Measurements from ENCODE around the gene SHMT2. TPM values are rescaled to one million over a fixed set of nuclear protein-coding genes. Genes with fewer than 3 reads are reported as not detected.

SHMT2 gene
- total and polyA plus RNA-seq, 2 experiments from 2014 or later: 125 to 387 TPM

- TF ChIP-seq POLR2AphosphoS5 (IDR thresholded peaks at IDR 0.05; ENCODE audit: low read depth) (no peak), JUNB (IDR thresholded peaks at IDR 0.05; ENCODE audit: unreplicated experiment) (no peak)
Measured at GRCh38 chr12:57248934-57249742, 19.6 kb downstream of the SHMT2 start (continued).

- Mint-ChIP-seq H3K4me1 (peaks cover 37% of the 10 kb centered on the region), H3K27me3 (ENCODE audit: insufficient read depth, low read depth, poor library complexity) (peaks cover 12% of the 10 kb centered on the region)
- H3K27ac ChIP-seq (ENCODE audit: low read depth): no peak overlapping the region
Measured at GRCh38 chr12:57250541-57250940, 21.0 kb downstream of the SHMT2 start.

GRCh38 chr12:57250956-57251355, 21.4 kb downstream of the SHMT2 start, which contains the start of gene STAC3:
Gene STAC3, minus strand, starts transcription at chr12:57251187. Its CDS starts 1,551 bp downstream, at chr12:57249636.
- Mint-ChIP-seq H3K27ac (no peak within 1 kb of the TSS), H3K9me3 (no peaks in the 10 kb centered on the region), H3K27me3 (ENCODE audit: insufficient read depth, low read depth, poor library complexity) (peaks cover 12% of the 10 kb centered on the region), H3K4me1 (peaks cover 37% of the 10 kb centered on the region), H3K36me3 (ENCODE audit: low read depth) (no peaks in the 10 kb centered on the region), H3K4me3 (no peak within 1 kb of the TSS)
- Histone ChIP-seq H3K79me2 (replicated peaks; ENCODE audit: insufficient read depth) (no peaks in the 10 kb centered on the region), H3K9me2 (ENCODE audit: insufficient read depth) (no peaks in the 10 kb centered on the region), H3F3A (replicated peaks; ENCODE audit: low read depth) (peaks cover 4% of the 10 kb centered on the region), H3K27me3 (ENCODE audit: insufficient read depth) (no peaks in the 10 kb centered on the region), H3K36me3 (ENCODE audit: insufficient read depth) (no peaks in the 10 kb centered on the region), H4K20me1 (replicated peaks; ENCODE audit: insufficient read depth) (no peaks in the 10 kb centered on the region), H3K4me2 (peak within 1 kb of the TSS; percentile 70), H3K27ac (ENCODE audit: low read depth) (no peak within 1 kb of the TSS), H2AFZ (no peak within 1 kb of the TSS), H3K4me3 (no peak within 1 kb of the TSS), H3K4me1 (ENCODE audit: insufficient read depth) (peaks cover 36% of the 10 kb centered on the region)
- no peak for TF ChIP-seq CREB1 (CRISPR knock-in tag; IDR thresholded peaks at IDR 0.05; ENCODE audit: low read depth)
- TF ChIP-seq JUNB (IDR thresholded peaks at IDR 0.05; ENCODE audit: unreplicated experiment): no peak
- no peak for TF ChIP-seq CTCF (conservative IDR thresholded peaks at IDR 0.05; ENCODE audit: low read depth in 2 of 2)
- no peak for TF ChIP-seq ZNF114 (CRISPR knock-in tag; IDR thresholded peaks at IDR 0.05)
- no peak for TF ChIP-seq NANOG (IDR thresholded peaks at IDR 0.05; ENCODE audit: borderline replicate concordance)
- TF ChIP-seq STAT1 (IDR thresholded peaks at IDR 0.05; ENCODE audit: unreplicated experiment): no peak
- TF ChIP-seq REST (IDR thresholded peaks at IDR 0.05; ENCODE audit: unreplicated experiment): no peak
- ATAC-seq (peak; percentile 37), DNase-seq (ENCODE audit: low spot score) (peak; percentile 35)

More at GRCh38 chr12:57250541-57250940, 21.0 kb downstream of the SHMT2 start:
- peak overlapping the region; percentile 70 for H3K4me2 ChIP-seq
- H3K9me2 ChIP-seq (ENCODE audit: insufficient read depth): no peaks in the 10 kb centered on the region
- H3K36me3 Mint-ChIP-seq (ENCODE audit: low read depth): no peaks in the 10 kb centered on the region
- no peak overlapping the region for H3K27ac Mint-ChIP-seq
- H3K27me3 ChIP-seq (ENCODE audit: insufficient read depth): no peaks in the 10 kb centered on the region
- DNase-seq (ENCODE audit: low spot score) (no peak), ATAC-seq (no peak)
- H3K36me3 ChIP-seq (ENCODE audit: insufficient read depth): no peaks in the 10 kb centered on the region
- H3F3A ChIP-seq (replicated peaks; ENCODE audit: low read depth): peaks cover 4% of the 10 kb centered on the region
- H4K20me1 ChIP-seq (replicated peaks; ENCODE audit: insufficient read depth): no peaks in the 10 kb centered on the region
- no peaks in the 10 kb centered on the region for H3K79me2 ChIP-seq (replicated peaks; ENCODE audit: insufficient read depth)
- TF ChIP-seq STAT1 (IDR thresholded peaks at IDR 0.05; ENCODE audit: unreplicated experiment) (no peak), REST (IDR thresholded peaks at IDR 0.05; ENCODE audit: unreplicated experiment) (no peak), EZH2phosphoT487 (IDR thresholded peaks at IDR 0.05; ENCODE audit: unreplicated experiment) (no peak), EZH2 (IDR thresholded peaks at IDR 0.05; ENCODE audit: low read depth, unreplicated experiment) (no peak)
- H3K4me3 ChIP-seq: no peak overlapping the region
- H2AFZ ChIP-seq: no peak overlapping the region
- no peaks in the 10 kb centered on the region for H3K9me3 Mint-ChIP-seq
- H3K4me1 ChIP-seq (ENCODE audit: insufficient read depth): peaks cover 36% of the 10 kb centered on the region
- H3K4me3 Mint-ChIP-seq: no peak overlapping the region
